SH-SY5Y (cell line): ENCODE measurements around the gene MARS2.

ENCODE experiments used
- GATA2 ChIP-seq: IDR thresholded peaks from 2 replicates; pipeline ENCODE4 v1.6.1; 2011; ENCODE audit warnings: mild to moderate bottlenecking, low read depth, low read length
- GATA3 ChIP-seq: IDR thresholded peaks from 2 replicates; pipeline ENCODE4 v1.6.1; 2011; ENCODE audit warnings: low read depth, mild to moderate bottlenecking, low read length, moderate library complexity

The MARS2 gene

DNA sequence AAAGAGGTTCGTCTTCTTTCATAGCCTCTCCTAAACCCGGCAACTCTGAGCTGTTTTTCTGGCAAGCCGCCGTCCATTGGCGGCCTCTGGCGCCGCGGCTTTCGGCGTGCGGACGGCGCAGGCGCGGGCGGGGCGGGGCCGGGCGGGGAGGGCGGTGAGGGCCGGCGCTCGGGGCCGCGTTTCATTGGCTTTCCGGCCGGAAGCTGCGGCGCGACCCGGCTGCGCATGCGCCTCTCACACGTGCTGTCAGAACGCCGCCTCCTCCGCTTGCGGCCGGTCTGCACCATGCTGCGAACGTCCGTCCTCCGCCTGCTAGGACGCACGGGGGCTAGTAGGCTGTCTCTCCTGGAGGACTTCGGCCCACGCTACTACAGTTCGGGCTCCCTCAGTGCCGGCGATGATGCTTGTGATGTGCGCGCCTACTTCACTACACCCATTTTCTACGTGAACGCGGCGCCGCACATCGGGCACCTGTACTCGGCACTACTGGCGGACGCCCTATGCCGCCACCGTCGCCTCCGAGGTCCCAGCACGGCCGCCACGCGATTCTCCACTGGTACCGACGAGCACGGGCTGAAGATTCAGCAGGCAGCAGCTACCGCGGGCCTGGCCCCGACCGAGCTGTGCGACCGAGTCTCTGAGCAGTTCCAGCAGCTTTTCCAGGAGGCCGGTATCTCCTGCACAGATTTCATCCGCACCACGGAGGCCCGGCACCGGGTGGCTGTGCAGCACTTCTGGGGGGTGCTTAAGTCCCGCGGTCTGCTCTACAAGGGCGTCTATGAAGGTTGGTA, at the start of gene MARS2:
MARS2 (plus strand) TSS at position 249 of the 791 bp plus-strand sequence; CDS start at position 286, 37 bp downstream.
- no peak for TF ChIP-seq GATA2
- TF ChIP-seq GATA3: no peak

DNA sequence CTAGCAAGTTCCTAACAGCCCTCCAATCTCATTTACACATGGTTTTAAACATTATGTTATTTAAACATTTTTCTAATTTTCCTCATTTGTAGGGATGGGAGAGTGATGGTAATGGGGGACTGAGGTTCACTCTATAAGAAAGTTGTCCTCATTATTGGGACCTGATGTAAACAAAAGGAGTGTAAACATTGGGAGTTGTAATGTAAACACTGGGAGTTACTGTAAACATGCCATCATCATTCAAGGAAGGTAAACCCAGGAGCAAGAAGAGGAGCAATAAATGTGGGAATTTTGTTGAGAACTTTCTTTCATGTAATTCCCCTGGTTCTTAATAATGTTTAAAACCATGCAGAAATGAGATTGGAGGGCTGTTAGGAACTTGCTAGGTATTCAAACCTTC, 47.6 kb upstream of the MARS2 start:
- no peak for TF ChIP-seq GATA3
- TF ChIP-seq GATA2: no peak

DNA sequence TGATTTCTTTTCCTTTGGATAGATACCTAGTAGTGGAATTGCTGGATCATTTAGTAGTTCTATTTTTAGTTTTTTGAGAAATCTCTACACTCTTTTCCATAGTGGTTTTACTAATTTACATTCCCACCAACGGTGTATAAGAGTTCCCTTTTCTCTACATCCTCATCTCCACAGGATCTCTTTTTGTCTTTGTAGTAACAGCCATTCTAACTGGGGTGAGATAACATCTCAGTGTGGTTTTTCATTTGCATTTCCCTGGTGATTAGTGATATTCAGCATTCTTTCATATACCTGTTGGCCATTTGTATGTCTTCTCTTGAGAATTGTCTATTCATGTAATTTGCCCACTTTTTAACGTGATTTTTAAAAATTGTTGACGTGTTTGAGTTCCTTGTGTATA, 43.5 kb upstream of the MARS2 start:
- no peak for TF ChIP-seq GATA3
- TF ChIP-seq GATA2: no peak

DNA sequence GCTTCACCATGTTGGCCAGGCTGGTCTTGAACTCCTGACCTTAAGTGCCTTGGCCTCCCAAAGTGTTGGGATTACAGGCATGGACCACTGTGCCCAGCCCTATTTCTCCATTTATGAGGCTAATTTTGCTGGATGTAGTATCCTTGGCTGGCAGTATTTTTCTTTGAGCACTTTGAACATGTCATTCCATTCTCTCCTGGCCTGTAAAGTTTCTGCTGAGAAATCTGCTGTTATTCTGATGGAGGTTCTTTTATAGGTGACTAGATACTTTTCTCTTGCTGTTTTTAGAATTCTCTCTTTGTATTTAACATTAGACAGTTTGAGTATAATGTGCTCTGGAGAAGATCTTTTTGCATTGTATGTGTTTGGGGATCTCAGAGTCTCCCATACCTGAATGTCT, 38.9 kb upstream of the MARS2 start:
- TF ChIP-seq GATA3: no peak
- TF ChIP-seq GATA2: no peak

DNA sequence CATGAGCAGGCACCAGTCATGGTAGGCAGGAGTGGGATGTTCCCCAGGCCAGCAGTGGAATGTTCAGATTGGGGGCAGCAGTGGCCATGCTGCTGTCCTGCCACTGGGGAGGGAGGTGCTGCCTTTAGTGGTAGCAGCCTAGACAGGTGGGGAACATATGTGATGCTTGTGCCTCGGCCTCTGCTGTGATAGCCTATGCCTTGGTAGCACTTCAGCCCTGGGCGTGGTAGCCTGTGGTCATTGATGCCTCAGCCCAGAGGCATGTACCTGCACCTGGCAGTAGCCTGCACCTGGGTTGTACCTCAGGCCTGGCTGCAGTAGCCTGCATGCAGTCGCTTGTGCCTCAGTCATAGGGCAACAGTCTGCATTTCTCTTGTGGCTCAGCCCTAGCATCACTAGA, 36.9 kb upstream of the MARS2 start:
- TF ChIP-seq GATA2 (no peak), GATA3 (no peak)

DNA sequence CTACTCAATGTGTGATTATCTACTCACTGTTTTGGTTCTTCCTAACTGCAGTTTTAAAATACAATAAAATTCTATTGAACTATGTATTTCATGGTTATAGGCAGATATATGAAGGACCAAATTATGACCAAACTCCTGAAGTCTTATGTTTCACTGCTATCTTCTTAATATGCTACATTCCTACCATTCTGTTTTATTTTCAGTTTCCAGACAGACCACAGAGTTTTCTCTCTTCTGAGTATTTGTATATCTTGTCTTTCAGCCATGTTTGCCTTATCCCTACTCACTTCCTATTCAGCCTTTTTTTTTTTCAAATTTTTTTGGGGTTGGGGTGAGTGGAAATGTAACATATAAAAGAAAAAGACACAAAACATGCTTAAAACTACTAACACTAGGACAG, 36.1 kb upstream of the MARS2 start:
- TF ChIP-seq GATA2 (no peak), GATA3 (no peak)

DNA sequence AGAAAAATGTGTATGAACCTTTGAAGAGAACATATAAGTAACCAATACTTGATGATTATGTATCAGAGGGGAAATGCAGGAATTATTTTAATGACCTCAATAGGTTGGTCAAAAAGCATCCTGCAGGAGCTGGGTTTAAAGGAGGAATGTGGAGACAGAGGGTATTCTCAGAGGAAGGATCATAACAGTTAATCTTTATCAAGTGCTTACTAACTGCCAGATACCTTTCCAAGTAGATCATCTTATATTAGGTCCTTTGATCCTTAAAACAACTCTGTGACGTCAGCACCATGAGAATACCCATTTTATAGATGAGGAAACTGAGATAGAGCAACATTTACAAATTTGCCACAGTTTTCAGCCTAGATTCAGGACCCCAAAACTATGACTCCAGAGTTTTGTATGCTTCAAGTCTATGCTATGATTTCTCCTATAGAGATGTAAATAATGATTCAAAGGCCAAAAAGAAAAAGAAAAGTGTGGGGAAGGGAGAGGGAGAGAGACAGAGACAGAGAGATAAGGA, 32.7 kb upstream of the MARS2 start:
- no peak for TF ChIP-seq GATA2

DNA sequence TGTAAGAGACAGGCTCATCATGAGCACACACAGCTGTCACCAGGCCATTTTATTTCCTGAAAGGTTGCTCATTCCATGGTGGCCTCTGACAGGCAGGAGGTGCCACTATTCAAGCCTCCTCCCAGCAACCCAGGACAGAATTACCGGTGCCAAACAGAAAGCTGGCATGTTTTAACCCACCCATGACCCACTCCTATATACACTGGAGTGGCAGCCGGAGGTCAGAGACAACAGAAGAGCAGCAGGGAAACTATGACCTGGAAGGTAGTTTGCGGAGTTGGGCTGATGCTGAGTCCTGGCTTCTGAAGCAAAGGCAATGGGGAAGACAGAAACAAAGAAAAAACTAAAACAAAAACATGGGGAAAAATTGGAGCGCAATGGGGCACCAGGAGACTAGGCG, 32.1 kb upstream of the MARS2 start:
- TF ChIP-seq GATA2 (no peak), GATA3 (no peak)

DNA sequence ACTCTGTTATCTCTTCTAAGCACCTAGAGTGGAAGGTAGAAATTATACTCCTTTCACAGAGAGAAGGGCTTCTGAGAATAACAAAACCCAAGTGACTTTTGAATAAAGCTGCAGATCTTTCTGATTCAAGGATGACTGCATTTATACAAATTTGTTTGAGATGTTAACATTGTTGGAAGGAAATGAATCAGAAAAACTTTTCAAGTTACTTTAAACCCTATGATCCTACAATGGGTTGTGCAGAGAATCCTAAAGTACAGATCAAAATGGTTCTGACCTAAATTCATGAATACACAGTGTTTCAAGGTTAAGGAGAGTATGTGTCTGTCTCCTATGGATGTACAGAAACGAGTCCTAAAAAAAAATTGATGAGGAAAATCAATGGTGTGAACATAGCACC, 31.6 kb upstream of the MARS2 start:
- TF ChIP-seq GATA2 (no peak), GATA3 (no peak)

DNA sequence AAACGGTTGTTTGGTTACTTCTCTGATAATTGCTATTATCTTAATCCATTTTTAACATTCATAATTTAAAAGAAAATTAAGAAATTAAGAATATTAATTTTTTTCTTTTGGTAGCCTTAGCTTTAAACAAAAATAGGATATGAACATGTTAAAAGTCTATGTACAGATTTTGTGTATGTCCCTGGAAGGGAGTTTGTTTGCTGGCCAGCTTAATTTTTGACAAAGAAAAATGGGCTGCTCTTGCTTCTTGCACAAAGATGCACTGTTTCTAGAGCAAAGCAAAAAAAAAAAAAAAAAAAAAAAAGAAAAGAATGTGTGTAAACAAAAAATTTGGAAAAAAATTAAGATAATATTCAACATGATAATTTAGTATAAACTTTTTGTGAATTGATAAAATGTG, 31.1 kb upstream of the MARS2 start:
- TF ChIP-seq GATA3: no peak
- no peak for TF ChIP-seq GATA2

DNA sequence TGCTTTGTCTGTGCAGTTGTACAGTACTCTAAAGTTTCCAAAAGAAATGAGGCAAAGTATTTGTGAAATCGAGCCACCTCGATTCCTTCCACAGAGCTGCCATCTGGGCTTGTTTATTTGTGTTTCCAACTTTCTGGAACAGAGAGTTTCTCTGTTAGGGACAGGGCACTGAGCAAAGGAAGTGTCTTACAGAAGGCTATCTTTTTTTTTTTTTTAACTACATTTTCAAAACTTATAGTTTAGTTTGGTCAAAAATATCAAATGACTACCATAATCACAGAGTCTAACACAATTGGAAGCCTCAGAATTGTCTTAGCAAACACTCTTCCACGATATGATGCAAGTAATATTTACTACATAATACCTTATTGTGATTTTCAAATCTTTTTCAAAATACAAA, 30.6 kb upstream of the MARS2 start:
- TF ChIP-seq GATA3: no peak
- no peak for TF ChIP-seq GATA2

DNA sequence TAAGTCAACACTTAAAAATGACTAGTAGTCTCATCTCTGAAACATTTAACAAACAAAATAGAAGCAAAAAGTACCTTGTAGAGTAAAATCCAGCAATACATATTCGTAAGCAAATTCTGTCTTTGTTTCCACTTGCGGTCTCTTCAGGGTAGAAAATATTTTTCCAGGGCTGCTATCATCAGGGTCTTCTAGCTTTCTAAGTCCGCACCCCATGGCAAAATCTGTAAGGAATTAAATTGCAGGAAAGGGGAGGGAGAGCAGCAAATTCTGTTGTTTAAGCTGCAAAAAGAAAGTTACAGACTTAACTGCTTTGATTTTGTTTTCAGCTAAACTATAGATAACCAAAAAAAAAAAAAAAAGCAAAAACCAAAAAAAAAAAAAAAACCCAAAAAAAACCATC, 29.9 kb upstream of the MARS2 start, which contains the start of gene RFTN2:
RFTN2 (minus strand) TSS at position 342 of the 400 bp plus-strand sequence; CDS start at position 213, 129 bp downstream.
- TF ChIP-seq GATA3: no peak
- no peak for TF ChIP-seq GATA2

DNA sequence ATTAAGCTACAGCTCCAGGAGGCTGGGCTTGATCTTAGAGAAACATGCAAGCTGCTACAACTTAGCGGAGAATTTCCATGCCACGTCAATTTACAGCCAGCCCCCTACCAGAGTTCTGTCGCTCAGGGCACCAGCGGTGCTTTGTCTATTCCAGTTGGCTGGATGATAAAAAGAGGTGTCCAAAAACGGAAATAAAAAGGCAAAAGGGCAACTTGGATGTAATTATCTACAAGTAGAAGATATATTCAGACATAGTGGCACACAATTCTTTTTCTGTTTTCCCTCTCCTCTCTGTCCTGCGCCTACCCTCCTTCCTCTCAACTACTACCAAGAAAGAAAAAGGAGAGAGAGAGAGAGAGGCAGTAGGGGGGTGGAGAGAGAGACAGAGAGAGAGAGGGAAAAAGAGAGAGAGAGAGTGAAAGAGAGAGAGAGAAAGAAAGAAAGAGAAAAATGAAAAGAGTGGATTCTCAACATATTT, 29.4 kb upstream of the MARS2 start:
- TF ChIP-seq GATA2 (no peak), GATA3 (no peak)

DNA sequence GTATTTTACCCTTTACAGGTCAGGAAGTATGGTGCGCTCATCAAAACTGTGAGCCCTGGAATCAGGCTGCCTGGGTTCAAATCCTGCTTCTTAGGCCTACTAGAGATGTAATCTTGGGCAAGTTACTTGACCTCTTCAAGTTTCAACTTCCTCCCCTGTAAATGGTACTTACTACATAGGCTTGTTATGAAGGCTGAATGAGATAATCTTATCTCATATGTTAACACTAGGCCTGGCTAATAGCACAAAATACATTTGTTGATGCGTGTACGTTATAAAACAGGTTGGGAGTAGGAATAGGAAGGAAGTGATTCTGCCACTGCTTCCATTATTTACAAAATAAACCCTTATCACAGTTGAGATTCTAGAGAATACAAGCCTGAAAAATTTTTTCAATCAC, 28.1 kb upstream of the MARS2 start:
- TF ChIP-seq GATA2 (no peak), GATA3 (no peak)

DNA sequence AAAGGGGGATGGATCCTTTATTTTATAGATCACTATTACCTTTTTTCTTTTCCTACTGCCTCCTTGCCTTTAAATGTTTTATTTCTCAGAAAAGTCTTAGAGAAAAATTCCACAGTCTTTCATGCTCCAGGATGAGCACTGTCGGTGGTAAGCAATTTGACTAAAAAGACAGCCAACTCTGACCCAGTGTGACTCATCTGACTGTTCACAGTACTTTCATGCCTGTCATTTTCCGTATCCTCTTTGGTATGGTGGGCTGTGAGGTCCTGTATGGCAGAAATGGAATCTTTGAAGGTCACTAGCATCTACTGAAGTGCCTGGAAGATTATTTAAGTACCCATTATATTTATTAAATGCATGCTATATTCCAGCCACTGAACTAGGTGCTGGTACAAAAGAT, 27.7 kb upstream of the MARS2 start:
- TF ChIP-seq GATA3 (no peak), GATA2 (no peak)
